Astrocyte (in vitro differentiated cells and primary cell): ENCODE results near the gene RHOJ. TPM values are rescaled to one million over a fixed set of nuclear protein-coding genes. Genes with fewer than 3 reads are reported as not detected.

Experiments
- DNase-seq: peaks from one replicate; pipeline ENCODE4 v3.0.0-alpha.2; 2010; ENCODE audit warnings: low read depth
- FAIRE-seq: peaks from 2 replicates; lab custom pipeline; 2011; peaks lifted over from hg19 to GRCh38; lab: Jason Lieb, UNC
- H2AFZ ChIP-seq: 2 replicates; pipeline ENCODE4 v1.6.0; 2012; ENCODE audit warnings: low read depth, low read length, inconsistent platforms
- H3K27ac ChIP-seq: 2 replicates; pipeline ENCODE4 v1.5.1; 2011; ENCODE audit warnings: low read depth, low read length, inconsistent platforms
- H3K27me3 ChIP-seq: 2 replicates; pipeline ENCODE4 v1.6.0; 2011; ENCODE audit warnings: low read length, inconsistent platforms; ENCODE audit not compliant: insufficient read depth
- H3K36me3 ChIP-seq: 2 replicates; pipeline ENCODE4 v1.5.1; 2011; ENCODE audit warnings: low read length, inconsistent platforms; ENCODE audit not compliant: insufficient read depth
- H3K4me1 ChIP-seq: 2 replicates; pipeline ENCODE4 v1.5.1; 2011; ENCODE audit warnings: low read length, inconsistent platforms; ENCODE audit not compliant: insufficient read depth
- H3K4me2 ChIP-seq: 2 replicates; pipeline ENCODE4 v1.6.0; 2012; ENCODE audit warnings: low read length, inconsistent platforms
- H3K4me3 ChIP-seq: 2 replicates; pipeline ENCODE4 v1.5.1; 2011; ENCODE audit warnings: low read depth, mild to moderate bottlenecking, low read length, inconsistent platforms; ENCODE audit not compliant: insufficient read depth
- H3K79me2 ChIP-seq: 2 replicates; pipeline ENCODE4 v1.6.0; 2012; ENCODE audit warnings: mild to moderate bottlenecking, low read length, inconsistent platforms; ENCODE audit not compliant: insufficient read depth
- H3K9ac ChIP-seq: 2 replicates; pipeline ENCODE4 v1.6.0; 2012; ENCODE audit warnings: mild to moderate bottlenecking, low read length, inconsistent platforms
- H3K9me3 ChIP-seq: 2 replicates; pipeline ENCODE4 v1.5.1; 2012; ENCODE audit warnings: low read depth, mild to moderate bottlenecking, low read length, inconsistent platforms; ENCODE audit not compliant: insufficient read depth
- H4K20me1 ChIP-seq: 2 replicates; pipeline ENCODE4 v1.6.0; 2012; ENCODE audit warnings: low read length, inconsistent platforms; ENCODE audit not compliant: insufficient read depth
- H3K27ac Mint-ChIP-seq: one replicate; pipeline ENCODE4 v1.8.0; 2021; ENCODE audit warnings: mild to moderate bottlenecking, mixed read lengths; ENCODE audit not compliant: unreplicated experiment
- H3K27me3 Mint-ChIP-seq: one replicate; pipeline ENCODE4 v1.8.0; 2021; ENCODE audit warnings: low read depth, mixed read lengths; ENCODE audit not compliant: unreplicated experiment
- H3K36me3 Mint-ChIP-seq: one replicate; pipeline ENCODE4 v1.8.0; 2021; ENCODE audit warnings: low read depth, mixed read lengths; ENCODE audit not compliant: unreplicated experiment
- H3K4me1 Mint-ChIP-seq: one replicate; pipeline ENCODE4 v1.8.0; 2021; ENCODE audit warnings: low read depth, mixed read lengths; ENCODE audit not compliant: unreplicated experiment
- H3K4me3 Mint-ChIP-seq: one replicate; pipeline ENCODE4 v1.8.0; 2021; ENCODE audit warnings: mild to moderate bottlenecking, moderate library complexity, mixed read lengths; ENCODE audit not compliant: unreplicated experiment
- H3K9me3 Mint-ChIP-seq: one replicate; pipeline ENCODE4 v1.8.0; 2021; ENCODE audit warnings: mild to moderate bottlenecking, mixed read lengths; ENCODE audit not compliant: unreplicated experiment
- CTCF ChIP-seq: IDR thresholded peaks from 2 replicates; pipeline ENCODE4 v1.5.1; 2011; ENCODE audit warnings: low read depth, mild to moderate bottlenecking, inconsistent platforms, low read length, moderate library complexity; ENCODE audit not compliant: insufficient read depth
- EZH2 ChIP-seq: IDR thresholded peaks from 2 replicates; pipeline ENCODE4 v1.6.1; 2012; ENCODE audit warnings: mild to moderate bottlenecking, low read length, inconsistent platforms; ENCODE audit not compliant: insufficient read depth
- total RNA-seq: library from RNA; stranded (reverse); gene quantifications from 2 replicates; pipeline ENCODE4 v1.2.1, GENCODE V29; 2021

RHOJ gene
- total RNA-seq, 1 donor from 2014 or later = 29.6 TPM

GRCh38 chr14:63241096-63241495 is 36.9 kb downstream of the RHOJ start:
- FAIRE-seq (no peak), DNase-seq (no peak)
- no peaks in the 10 kb centered on the region for H3K27me3 ChIP-seq
- H3K27ac ChIP-seq = no peak overlapping the region
- H3K4me3 ChIP-seq = no peak overlapping the region
- H2AFZ ChIP-seq = no peak overlapping the region
- no peaks in the 10 kb centered on the region for H3K9me3 ChIP-seq
- H3K79me2 ChIP-seq = peaks cover 82% of the 10 kb centered on the region
- Mint-ChIP-seq H3K36me3 (peaks cover 2% of the 10 kb centered on the region), H3K9me3 (no peaks in the 10 kb centered on the region), H3K4me3 (no peak overlapping the region), H3K27ac (no peak overlapping the region), H3K4me1 (peaks cover 6% of the 10 kb centered on the region), H3K27me3 (no peaks in the 10 kb centered on the region)
- no peaks in the 10 kb centered on the region for H3K36me3 ChIP-seq
- no peak for TF ChIP-seq EZH2
- TF ChIP-seq CTCF = no peak
- no peak overlapping the region for H3K4me2 ChIP-seq
- peaks cover 5% of the 10 kb centered on the region for H3K4me1 ChIP-seq
- H4K20me1 ChIP-seq = peaks cover 28% of the 10 kb centered on the region
- H3K9ac ChIP-seq = no peak overlapping the region

GRCh38 chr14:63243646-63244045 is 39.4 kb downstream of the RHOJ start:
- no peak overlapping the region for H3K27ac Mint-ChIP-seq
- no peak overlapping the region for H3K27ac ChIP-seq
- DNase-seq = peak; percentile 31
- no peaks in the 10 kb centered on the region for H3K9me3 ChIP-seq
- H3K4me3 Mint-ChIP-seq = no peak overlapping the region
- no peaks in the 10 kb centered on the region for H3K27me3 Mint-ChIP-seq
- H3K9ac ChIP-seq = no peak overlapping the region
- no peaks in the 10 kb centered on the region for H3K9me3 Mint-ChIP-seq
- no peaks in the 10 kb centered on the region for H3K36me3 ChIP-seq
- peaks cover 9% of the 10 kb centered on the region for H3K4me1 ChIP-seq
- no peak overlapping the region for H3K4me2 ChIP-seq
- H2AFZ ChIP-seq = no peak overlapping the region
- H3K79me2 ChIP-seq = peaks cover 65% of the 10 kb centered on the region
- TF ChIP-seq EZH2 (no peak), CTCF (no peak)
- peaks cover 10% of the 10 kb centered on the region for H3K4me1 Mint-ChIP-seq
- no peak for FAIRE-seq
- H3K36me3 Mint-ChIP-seq = peaks cover 6% of the 10 kb centered on the region
- H3K4me3 ChIP-seq = no peak overlapping the region
- H3K27me3 ChIP-seq = no peaks in the 10 kb centered on the region
- peaks cover 16% of the 10 kb centered on the region for H4K20me1 ChIP-seq

GRCh38 chr14:63245893-63246292 is 41.6 kb downstream of the RHOJ start:
- Histone ChIP-seq H3K9ac (no peak overlapping the region), H3K4me3 (no peak overlapping the region), H3K4me2 (no peak overlapping the region), H2AFZ (no peak overlapping the region), H3K27me3 (no peaks in the 10 kb centered on the region), H3K79me2 (peaks cover 51% of the 10 kb centered on the region), H3K9me3 (no peaks in the 10 kb centered on the region), H3K4me1 (peaks cover 18% of the 10 kb centered on the region), H4K20me1 (peaks cover 23% of the 10 kb centered on the region), H3K27ac (no peak overlapping the region), H3K36me3 (peaks cover 6% of the 10 kb centered on the region)
- Mint-ChIP-seq H3K4me3 (no peak overlapping the region), H3K4me1 (peaks cover 18% of the 10 kb centered on the region), H3K36me3 (peaks cover 7% of the 10 kb centered on the region), H3K27ac (no peak overlapping the region), H3K9me3 (no peaks in the 10 kb centered on the region), H3K27me3 (no peaks in the 10 kb centered on the region)
- no peak for TF ChIP-seq CTCF
- no peak for TF ChIP-seq EZH2
- FAIRE-seq = no peak
- peak; percentile 16 for DNase-seq
